Testis (tissue), 2 donors: Measurements from ENCODE around the gene TTLL7.

Experiments used
- CTCF ChIP-seq, 3 experiments: fragments of 450-650 bp in 2 of 3; fragments of 200-600 bp in 1 of 3; sonication (generic) in 1 of 3; IDR thresholded peaks; one replicate each; pipeline ENCODE4 v1.5.1; 2016 to 2019; ENCODE audit warnings: antibody characterized with exemption in 3 of 3, mild to moderate bottlenecking in 2 of 3, moderate library complexity in 1 of 3
- POLR2A ChIP-seq: fragments of 450-650 bp; IDR thresholded peaks from one replicate; pipeline ENCODE4 v1.6.1; 2017; ENCODE audit warnings: antibody characterized with exemption, mild to moderate bottlenecking, moderate library complexity

GRCh38 chr1:83838573-83838972 lies 160.4 kb downstream of the TTLL7 start:
- TF ChIP-seq CTCF (IDR thresholded peaks at IDR 0.05) (no peak), POLR2A (no peak)
